Activated naive CD4-positive, alpha-beta T cell treated with anti-CD3 and anti-CD28 coated beads, Interleukin-2, amount 50 U/mL, for 16 hours (primary cell): ENCODE results near the gene NIFK.
"Not testable (repeated sequence)": the region's sequence is repeated elsewhere in the genome, so short reads cannot be mapped to it uniquely, and the experiment has no call there.

Source experiments
- DNase-seq: peaks from one replicate; pipeline ENCODE4 v3.0.0-alpha.2; 2020

NIFK gene

DNA sequence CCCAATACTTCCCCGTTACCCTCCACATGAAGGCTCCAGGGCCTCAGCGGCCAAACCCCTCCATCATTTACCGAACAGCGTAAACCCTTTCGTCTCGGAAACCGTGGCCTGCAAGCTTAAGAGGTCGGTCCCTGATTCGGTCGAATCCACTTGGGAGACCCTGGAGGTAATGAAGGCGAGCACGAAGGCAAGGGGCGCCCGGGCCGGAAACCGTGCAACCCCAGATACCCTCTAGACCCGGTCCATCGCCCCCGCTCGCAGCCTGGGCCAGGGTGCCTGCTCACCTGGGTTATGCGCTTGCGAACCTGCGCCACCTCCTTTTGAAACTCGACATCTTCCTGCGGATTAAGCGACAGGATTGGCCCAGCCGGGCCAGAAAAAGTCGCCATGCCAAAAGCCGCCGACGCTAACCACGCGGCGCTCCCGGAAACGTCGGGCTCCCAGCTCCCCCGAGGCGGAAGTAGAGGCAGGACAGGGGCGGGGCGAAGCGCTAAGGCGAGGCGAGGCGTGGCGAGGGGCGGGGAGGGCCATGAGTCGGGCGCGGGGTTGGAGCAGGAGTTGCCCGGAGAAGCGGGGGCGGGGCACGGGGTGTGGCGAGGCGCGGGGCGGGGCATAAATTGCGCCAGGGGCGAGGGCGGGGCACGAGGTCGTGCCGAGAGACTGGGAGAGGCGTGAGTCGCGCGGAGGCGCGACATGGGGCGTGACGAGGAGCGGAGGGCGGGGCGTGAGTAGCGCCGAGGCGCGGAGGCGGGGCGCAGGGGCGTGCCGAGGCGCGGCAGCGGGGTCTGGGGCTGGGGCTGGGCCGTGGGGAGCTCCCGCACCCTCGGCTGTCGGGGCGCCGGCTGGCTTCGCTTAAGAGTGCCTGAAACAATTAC is at the start of gene NIFK:
Gene NIFK (minus strand): TSS at position 414 of the 875 bp plus-strand sequence. CDS start 25 bp downstream, at position 389.
- DNase-seq: peak; percentile 100

DNA sequence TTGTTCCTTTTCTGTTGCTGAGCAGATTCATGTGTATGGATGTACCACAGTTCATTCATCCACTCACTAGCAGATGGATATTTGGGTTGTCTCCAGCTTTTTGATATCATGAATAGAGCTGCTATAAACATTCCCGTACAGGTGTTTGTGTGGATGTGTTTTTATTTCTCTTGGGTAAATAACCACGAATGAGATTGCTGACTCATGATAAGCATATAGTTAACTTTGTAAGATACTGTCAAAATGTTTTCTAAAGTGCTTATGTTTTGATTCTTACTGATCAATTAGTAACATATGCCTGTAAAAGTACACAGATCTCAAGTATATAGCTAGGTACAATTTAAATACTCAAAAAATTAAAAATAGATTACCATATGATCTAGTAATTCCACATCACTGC is 46.5 kb upstream of the NIFK start:
- DNase-seq: no peak

DNA sequence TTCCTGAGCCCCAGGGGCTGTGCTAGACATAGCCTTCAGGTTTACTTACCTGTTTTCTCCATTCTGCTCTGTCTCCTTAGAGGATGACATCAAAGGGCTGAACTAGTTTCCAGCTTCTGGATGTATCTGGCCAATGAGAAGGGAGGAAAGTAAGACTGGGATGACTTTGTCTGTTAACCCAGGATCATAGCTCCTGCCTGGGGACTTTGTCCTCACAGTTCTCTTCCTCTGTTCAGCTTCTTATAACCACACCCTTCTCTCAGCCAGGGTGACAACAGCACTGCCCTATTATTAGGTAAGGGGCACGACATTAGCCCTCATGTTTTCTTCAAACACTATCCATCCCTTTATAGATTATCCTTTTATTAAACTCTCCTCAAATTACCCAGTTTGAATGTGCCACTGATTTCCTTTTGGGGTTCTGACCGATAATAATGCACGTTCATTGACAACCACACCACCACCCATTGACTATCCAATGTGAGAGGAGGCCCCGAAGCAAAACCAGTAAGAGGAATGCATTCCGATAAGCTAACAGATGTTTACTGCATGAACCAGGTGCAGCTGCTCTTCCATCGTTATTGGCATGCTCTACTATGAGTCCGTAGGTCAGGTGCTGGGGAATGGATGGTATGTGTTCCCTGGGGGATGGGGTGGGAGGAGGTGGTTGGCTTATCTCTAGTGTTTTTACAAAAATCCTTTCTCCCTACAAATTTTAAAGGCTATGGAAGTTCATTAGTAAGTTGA is 42.2 kb upstream of the NIFK start:
- DNase-seq: no peak

DNA sequence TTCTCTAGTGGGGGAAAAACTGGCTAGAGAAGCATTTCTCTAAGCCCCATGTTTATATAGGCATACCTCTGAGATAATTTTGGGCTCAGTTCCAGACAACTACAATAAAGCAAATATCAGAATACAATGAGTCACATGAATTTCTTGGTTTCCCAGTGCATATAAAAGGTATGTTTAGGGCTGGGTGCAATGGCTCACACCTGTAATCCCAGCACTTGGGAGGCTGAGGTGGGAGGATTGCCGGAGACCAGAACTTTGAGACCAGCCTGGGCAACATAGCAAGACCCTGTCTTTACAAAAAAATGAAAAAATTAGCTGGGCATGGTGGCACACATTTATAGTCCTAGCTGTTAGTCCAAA is 41.0 kb upstream of the NIFK start:
- DNase-seq: no peak

DNA sequence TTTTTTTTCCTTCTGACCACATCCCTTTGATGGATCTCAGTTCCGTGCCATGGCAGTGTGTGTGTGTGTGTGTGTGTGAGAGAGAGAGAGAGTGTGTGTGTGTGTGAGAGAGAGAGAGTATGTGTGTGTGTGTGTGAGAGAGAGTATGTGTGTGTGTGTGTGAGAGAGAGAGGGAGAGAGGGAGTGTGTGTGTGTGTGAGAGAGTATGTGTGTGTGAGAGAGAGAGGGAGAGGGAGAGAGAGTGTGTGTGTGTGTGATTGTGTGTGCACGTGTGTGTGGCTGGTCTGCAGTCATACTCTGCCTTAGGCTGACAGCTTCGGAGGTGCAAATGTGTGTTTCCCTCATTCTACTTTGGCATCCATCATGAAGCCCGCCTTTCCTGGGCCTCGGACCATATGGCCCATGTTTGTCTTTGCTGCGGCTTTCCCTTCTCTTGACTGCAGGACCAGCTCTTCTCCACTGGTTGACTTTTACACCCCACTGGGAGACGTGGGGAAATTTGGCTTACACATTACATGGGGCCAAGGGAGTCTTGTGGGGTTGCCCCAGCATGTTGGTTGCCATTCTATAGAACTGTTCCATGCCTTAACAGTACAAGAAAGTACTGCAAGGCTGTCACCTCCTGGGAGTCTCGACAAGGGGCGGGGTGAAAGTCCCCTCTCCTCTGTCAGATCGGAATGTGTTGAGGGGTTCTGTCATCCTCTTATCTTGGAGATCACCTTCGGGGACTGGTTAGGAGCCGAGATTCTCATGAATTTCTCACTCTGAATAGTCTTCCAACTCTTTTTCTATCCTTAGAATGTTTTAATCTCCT is 40.4 kb upstream of the NIFK start:
- no peak for DNase-seq

DNA sequence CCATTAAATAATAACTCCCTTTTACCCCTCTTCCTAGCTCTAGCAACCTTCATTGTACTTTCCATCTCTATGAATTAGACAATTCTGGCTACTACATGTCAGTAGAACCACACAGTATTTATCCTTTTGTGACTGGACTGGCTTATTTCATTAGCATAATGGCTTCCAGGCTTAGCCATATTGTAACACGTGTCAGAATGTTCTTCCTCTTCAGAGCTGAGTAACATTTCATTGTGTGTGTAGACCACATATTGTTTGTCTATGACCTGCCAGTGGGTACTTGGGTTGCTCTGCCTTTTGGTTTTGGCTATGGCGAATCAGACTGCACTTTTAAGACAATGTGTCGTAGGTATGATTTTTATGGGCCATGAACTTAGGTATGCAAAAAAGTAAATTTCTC is 39.7 kb upstream of the NIFK start:
- no peak for DNase-seq

DNA sequence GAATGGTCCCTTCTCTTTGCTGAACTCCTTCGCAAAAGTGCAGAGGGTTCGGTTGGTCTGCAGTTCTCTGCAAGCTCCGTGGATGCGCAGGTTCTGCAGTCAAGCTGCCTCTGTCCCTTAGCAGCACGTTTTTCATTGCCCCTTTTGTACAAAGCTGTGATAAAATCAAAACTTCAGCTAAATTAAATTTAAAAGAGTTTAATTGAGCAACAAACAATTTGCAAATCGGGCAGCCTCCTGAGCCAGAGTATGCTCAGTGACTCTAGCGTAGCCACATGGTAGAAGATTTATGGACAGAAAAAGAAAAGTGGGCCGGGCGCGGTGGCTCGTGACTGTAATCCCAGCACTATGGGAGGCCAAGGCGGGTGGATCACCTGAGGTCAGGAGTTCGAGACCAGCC is 37.6 kb upstream of the NIFK start:
- no peak for DNase-seq

DNA sequence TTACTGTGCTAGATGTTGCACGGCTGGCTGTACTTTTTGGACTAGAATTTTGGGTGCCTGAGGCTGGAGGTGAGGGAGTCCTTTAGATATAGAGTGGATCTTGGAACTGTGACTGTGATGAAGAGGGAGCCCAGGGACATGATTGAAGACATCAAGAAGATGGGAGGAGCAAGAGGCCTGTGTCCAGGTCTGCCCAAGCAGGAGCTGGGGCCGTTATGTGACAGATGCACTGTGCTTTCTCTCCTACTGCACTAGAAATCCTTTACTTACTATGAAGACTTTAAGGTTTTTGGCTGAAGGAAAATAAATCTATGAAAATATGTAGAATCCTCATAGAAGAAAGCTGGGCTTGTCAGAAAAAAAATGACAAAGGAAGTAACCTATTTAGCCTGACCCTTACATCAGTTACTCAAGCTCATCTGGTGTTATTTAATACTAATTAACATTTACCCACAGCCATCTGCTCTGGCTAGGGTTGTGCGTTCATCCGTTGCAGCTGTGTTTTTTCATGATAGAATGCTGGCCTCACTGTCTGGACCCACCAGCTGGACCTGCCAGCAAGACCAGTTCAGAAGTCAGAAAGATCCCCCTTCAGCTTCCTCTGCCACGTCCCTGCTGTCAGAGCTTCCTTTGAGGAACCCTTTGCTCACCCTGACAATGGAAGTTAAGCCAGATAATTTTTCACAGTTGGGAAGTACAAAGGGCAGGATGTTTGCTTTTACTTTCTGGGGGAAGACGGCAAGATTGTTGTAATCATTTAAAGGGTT is 35.5 kb upstream of the NIFK start:
- no peak for DNase-seq

DNA sequence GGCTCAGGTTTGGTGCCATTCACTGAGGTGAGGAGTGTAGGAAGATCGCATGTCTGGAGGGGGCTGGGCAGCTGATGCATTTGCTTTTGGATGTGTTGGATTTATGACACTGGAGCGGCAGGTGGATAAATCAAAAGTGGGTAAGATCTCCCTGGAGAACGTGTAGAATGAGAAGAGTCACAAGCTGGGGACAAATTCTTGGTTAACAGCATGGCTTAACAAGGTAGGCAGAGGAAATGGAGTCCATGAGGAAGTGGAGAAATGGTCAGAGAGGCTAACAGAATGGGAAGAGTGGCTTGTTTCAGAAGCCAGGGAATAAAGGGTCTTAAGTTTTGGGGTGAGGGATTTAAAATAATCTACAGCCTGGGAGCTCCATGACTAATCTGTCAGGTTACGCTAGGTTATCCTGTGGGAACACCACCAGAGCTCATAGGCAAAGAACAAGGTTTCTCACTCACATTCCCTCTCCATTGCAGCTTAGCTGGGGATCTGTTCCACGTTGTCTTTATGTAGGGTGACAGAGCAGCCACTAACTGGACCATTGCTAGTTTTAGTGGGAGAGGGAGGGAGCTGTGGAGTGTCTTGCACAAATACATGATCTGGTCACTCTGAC is 31.6 kb upstream of the NIFK start:
- DNase-seq: no peak

DNA sequence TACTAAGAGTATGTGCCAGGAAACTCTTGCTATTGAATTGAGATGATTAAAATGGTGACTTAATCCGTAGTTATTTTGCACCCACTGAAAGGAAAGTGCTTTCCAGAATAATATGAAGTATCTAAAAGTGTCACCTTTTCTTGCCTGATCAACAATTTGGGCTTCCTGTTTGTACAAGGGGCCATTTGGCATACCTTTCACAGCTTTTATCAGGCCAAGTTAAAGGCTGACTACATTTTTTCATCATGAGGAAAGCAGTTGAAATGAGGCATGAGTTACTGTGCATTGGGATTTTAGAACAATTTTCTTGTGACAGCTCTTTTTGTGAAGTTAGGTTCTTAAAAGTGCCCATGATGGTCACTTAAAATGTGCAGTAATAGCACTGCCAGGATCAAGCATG is 29.9 kb upstream of the NIFK start:
- no peak for DNase-seq

DNA sequence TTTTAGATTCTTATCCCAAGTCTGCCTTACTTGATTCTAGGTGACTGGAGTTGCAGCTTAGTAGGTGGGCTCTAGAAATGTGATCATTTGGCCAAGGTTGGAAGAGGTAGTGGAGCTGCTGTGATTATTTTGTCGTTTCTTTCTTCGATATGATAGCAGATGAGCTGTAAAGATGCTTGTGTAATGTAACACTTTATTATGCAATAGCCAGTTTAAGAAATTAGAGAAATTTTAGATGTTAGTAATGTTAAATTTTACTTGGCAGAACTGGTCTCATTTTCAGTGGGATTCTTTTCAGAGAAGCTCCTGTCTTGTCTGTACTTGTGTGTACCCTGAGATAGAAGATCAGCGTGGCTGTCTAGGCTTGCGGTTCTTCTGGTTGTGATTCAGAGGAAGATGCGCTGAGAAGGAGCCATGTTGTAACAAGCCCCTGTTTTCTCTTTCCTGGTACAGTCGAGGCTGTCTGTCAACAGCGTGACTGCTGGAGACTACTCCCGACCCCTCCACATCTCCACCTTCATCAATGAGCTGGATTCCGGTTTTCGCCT is 28.1 kb upstream of the NIFK start:
- DNase-seq: no peak

DNA sequence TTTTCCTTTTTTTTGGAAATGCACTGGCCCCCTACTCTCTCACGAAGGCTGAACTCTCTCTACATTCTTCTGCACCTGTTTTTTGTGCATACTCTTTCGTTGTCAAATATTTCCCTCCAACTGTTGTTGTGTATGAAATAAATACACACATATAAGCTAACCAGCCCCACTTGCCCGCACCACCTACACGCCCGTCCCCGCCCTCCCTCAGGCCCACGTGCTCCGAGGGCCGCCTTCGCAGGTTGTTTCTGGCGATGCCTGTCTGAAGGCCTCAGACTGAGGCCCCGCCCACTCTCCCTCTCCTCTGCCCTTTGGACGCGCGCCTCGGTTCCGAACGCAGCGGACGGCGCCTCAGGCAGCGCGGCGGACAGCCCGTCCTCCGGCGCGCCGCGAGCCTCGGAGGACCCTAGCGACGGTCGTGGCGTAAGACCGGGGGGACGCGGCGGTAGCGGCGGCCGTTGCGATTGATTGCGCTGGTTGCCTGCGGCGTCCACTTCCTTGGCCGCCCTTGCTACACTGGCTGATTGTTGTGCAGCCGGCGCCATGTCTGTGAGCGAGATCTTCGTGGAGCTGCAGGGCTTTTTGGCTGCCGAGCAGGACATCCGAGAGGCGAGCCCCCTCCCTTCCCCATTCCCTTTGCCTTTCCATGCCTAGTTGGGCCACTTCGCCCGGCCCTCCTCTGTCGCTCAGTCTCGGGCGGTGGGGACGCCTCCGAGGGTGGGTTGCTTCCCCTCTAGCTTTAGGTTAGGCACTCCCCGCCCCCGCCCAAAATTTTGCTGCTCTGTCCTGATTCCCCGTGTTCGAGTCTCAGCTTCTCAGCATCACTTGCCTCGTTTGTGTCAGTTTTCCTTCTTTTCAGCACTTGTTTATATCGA is 18.8 kb upstream of the NIFK start, which contains the start of gene TSN:
Gene TSN (plus strand): TSS at position 415 of the 875 bp plus-strand sequence. CDS start 129 bp downstream, at position 544.
- peak; percentile 98 for DNase-seq

DNA sequence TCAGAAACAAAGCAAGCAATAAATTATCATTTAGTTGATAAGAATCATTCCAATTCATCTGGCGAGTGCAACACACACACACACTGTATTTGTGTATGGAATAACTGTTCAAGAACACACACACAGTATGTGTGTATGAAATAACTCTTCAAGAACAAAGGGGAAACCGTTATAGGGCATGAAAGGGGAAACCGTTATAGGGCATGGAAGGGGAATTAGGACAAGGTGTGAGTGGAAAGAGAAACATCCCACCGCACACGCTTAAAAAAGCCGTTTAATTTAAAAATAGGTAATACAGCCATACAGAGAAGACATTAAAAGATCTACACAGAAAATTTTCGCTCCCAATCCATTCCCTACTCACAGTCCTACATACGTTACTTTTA is 18.2 kb upstream of the NIFK start:
- DNase-seq: no peak

DNA sequence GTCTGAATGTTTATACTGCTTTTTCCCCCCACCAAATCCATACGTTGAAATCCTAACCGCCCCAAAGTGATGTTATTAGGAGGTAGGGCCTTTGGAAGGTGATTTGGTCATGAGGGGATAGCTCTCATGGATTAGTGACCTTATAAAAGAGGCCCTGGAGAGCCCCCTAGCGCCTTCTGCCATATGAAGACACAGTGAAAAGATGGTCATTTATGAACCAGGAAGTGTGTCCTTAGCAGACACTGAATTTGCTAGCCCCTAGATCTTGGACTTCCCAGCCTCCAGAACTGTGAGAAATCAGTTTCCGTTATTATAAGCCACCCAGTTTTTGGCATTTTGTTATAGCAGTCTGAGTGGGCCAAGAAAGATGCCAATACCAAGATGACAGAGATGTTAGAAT is 11.5 kb upstream of the NIFK start:
- no peak for DNase-seq

DNA sequence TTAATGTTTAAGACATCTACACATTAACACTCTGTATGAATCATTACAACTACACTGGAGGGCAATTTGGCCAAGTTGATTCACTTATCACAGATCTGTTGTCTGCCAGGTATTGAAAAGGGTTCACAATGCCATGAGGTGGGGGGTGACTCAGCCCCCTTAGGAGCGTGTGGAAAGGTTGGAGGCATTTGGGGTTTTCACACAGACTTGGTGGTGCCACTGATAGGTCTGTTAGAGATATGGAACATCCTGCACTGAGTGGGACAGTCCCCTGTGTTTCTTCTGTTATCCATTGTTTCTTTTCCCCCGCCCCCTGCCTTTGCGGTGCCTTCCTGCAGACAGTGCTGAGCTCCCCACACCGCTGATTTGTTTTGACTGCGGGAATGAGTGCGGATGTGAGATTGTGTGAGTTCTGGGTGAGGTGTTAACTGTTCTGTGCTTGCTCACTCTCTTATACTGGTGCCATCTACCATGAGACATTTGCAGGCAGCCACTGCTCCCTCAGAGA is 9.4 kb upstream of the NIFK start:
- DNase-seq: no peak

DNA sequence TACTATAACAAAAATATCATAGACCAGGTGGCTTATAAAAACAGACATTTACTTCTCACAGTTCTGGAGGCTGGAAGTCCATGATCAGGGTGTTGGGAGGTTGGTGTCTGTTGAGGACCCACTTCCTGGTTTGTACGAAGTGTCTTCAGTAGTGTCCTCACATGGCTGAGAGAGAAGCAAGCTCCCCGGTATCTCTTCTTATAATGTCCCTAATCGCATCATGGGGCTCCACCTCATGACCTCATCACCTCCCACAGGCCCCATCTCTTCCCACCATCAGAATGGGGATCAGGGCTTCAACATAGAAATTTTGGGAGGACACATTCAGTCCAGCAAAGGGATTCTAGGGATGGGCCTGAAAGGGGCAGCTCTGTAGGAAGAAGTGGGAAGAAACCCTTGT is 4.8 kb upstream of the NIFK start:
- no peak for DNase-seq

DNA sequence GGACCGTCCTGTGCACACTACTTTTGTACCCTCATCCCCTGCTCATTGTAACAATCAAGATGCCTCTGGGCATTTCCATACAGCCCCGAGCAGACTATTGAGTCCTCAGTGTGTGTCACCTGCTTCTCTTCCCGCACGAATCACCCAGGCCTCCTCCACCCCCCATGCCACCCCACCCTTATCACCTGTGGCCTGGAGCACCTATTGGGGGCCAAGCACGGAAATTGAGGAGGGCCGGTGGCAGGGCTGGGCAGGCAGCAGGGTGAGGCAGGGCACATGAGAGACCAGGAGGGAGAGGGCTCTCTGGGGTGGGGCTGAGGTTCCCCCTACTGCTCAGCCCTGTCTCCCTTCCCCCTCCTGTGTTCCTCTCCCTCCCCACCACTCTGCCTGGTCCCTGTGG is 4.3 kb upstream of the NIFK start:
- DNase-seq: no peak

DNA sequence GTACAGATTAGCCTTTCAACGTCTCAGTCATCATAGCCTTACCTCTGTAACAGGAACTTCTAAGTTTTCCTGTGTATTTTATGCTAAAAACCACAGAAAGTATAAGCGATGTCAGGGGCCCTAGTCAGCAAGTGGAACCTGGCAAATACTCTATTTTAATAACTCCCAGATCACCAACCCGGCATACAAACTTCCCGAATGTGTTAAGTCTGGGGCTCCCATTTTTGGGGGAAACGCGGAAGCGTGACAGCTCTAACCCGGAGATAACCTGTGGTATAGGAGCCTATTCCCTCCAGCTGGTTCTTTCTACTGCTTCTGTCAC is 574 bp downstream of the NIFK start:
- no peak for DNase-seq

DNA sequence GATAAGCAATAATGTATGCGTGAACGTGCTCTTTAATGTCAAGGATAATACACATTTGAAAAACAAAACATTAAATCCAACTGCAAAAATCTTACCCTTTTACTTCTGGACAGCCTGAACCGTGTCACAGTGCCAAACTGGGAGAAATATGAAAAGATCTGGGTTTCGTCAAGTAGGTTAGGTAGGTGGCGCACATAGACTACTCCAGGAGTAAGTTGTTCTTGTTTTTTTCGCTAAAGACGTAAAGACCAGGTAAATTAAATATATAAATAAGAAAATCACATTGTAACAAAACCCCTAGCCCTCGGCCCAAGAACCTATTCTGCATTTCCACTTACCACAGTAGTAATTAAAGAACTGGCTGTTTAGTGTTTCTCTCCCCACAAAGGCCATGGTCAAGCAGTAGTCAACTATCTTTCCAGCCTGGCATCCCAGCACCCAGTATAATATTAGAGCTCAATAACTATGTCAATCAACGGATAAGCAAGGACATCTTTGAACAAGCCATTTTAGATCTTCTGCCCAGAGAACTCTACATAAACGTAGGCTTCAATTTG is 1.1 kb downstream of the NIFK start:
- no peak for DNase-seq

DNA sequence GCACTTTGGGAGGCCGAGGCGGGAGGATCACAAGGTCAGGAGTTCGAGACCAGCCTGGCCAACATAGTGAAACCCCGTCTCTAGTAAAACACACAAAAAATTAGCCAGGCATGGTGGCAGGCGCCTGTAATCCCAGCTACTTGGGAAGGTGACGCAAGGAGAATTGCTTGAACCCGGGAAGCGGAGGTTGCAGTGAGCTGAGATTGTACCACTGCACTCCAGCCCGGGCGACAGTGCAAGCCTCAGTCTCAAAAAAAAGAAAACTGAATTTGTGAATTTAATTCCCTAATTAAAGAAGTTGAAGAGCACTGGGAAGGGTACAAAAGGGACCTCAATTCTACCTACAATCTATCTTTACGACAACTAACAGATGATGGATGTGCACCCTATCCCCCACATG is 2.1 kb downstream of the NIFK start:
- not testable (repeated sequence) for DNase-seq
